IMR-90 (cell line): Measurements from ENCODE around the gene KCNJ1. TPM values are rescaled to one million over a fixed set of nuclear protein-coding genes. Genes with fewer than 3 reads are reported as not detected.

Experiments used
- ATAC-seq: fragments of 200-7000 bp; cut with Tn5 transposase; 2 replicates; pipeline ENCODE4 v1.9.1; 2020; ENCODE audit warnings: low read depth, mild to moderate bottlenecking, moderate library complexity
- BruUV-seq: library from RNA; stranded (reverse); fragments of 400-500 nt; replicated peaks from 2 replicates; lab custom pipeline; 2021; lab: Mats Ljungman, UMichigan
- CTCF ChIA-PET: fragments of 300-600 bp; formaldehyde crosslinking; extraction: SDS; loops from one replicate; lab custom pipeline; 2021; ENCODE audit warnings: antibody characterized with exemption; lab: Yijun Ruan, JAX
- POLR2A ChIA-PET: fragments of 300-600 bp; sonication (Branson Sonifier 250); formaldehyde crosslinking; loops from one replicate; lab custom pipeline; 2022; ENCODE audit warnings: antibody characterized with exemption; ENCODE audit not compliant: unreplicated experiment; lab: Charles Lee
- DNase-seq: peaks from one replicate; pipeline ENCODE4 v3.0.0; 2013
- H2AFZ ChIP-seq: replicated peaks from 2 replicates; pipeline ENCODE3; 2013; ENCODE audit warnings: low read length, mild to moderate bottlenecking; ENCODE audit not compliant: poor library complexity
- H2AK5ac ChIP-seq: 2 replicates; pipeline ENCODE4 v1.6.1; 2013; ENCODE audit warnings: low read depth, low read length, inconsistent platforms
- H2AK9ac ChIP-seq: replicated peaks from 2 replicates; pipeline ENCODE3; 2013; ENCODE audit warnings: mild to moderate bottlenecking, low read depth, low read length, moderate library complexity; ENCODE audit not compliant: poor library complexity
- H2BK120ac ChIP-seq: 2 replicates; pipeline ENCODE4 v1.6.1; 2013; ENCODE audit warnings: low read depth, low read length, inconsistent platforms
- H2BK15ac ChIP-seq: 3 replicates; pipeline ENCODE4 v1.6.1; 2013; ENCODE audit warnings: low read depth, low read length, inconsistent platforms
- H2BK20ac ChIP-seq: 2 replicates; pipeline ENCODE4 v1.6.1; 2013; ENCODE audit warnings: low read depth, mild to moderate bottlenecking, inconsistent platforms, low read length, moderate library complexity
- H2BK5ac ChIP-seq: 2 replicates; pipeline ENCODE4 v1.6.1; 2013; ENCODE audit warnings: mild to moderate bottlenecking, low read depth, low read length, inconsistent platforms; ENCODE audit not compliant: poor library complexity, severe bottlenecking
- H3K14ac ChIP-seq: replicated peaks from 2 replicates; pipeline ENCODE4 v1.6.1; 2013; ENCODE audit warnings: low read depth, low read length, inconsistent platforms
- H3K18ac ChIP-seq: 2 replicates; pipeline ENCODE4 v1.6.1; 2013; ENCODE audit warnings: low read depth, low read length, control low read depth
- H3K23ac ChIP-seq: 2 replicates; pipeline ENCODE4 v1.6.1; 2013; ENCODE audit warnings: low read depth, low read length, inconsistent platforms
- H3K27ac ChIP-seq: 2 replicates; pipeline ENCODE4 v1.5.1; 2013; ENCODE audit warnings: mild to moderate bottlenecking, control low read depth, low read length; ENCODE audit not compliant: insufficient read depth
- H3K27me3 ChIP-seq: 2 replicates; pipeline ENCODE4 v1.6.1; 2013; ENCODE audit warnings: low read length; ENCODE audit not compliant: control insufficient read depth, insufficient read depth
- H3K36me3 ChIP-seq: 2 replicates; pipeline ENCODE4 v1.6.1; 2013; ENCODE audit warnings: low read length, mixed read lengths; ENCODE audit not compliant: control insufficient read depth, insufficient read depth
- H3K4ac ChIP-seq: 2 replicates; pipeline ENCODE4 v1.6.1; 2013; ENCODE audit warnings: low read depth, low read length, inconsistent platforms
- H3K4me1 ChIP-seq: 2 replicates; pipeline ENCODE4 v1.6.1; 2013; ENCODE audit warnings: low read length, mixed read lengths; ENCODE audit not compliant: control insufficient read depth, insufficient read depth
- H3K4me2 ChIP-seq: 2 replicates; pipeline ENCODE4 v1.6.1; 2013; ENCODE audit warnings: low read depth, mild to moderate bottlenecking, control low read depth, low read length, moderate library complexity
- H3K4me3 ChIP-seq: 2 replicates; pipeline ENCODE4 v1.5.1; 2013; ENCODE audit warnings: low read depth, mild to moderate bottlenecking, control low read depth, low read length, moderate library complexity; ENCODE audit not compliant: insufficient read depth
- H3K56ac ChIP-seq: 2 replicates; pipeline ENCODE4 v1.6.1; 2013; ENCODE audit warnings: low read length, inconsistent platforms; ENCODE audit not compliant: insufficient read depth; ENCODE audit errors: extremely low read depth
- H3K79me1 ChIP-seq, 2 experiments: 2 replicates each; pipeline ENCODE4 v1.6.1; 2013; ENCODE audit warnings: low read length in 2 of 2, inconsistent platforms in 1 of 2, low read depth in 1 of 2
- H3K9ac ChIP-seq: 2 replicates; pipeline ENCODE4 v1.6.1; 2013; ENCODE audit warnings: low read depth, low read length, control low read depth
- H3K9me1 ChIP-seq: 2 replicates; pipeline ENCODE4 v1.6.1; 2013; ENCODE audit warnings: low read length, inconsistent platforms; ENCODE audit not compliant: insufficient read depth
- H3K9me3 ChIP-seq: 2 replicates; pipeline ENCODE4 v1.6.1; 2013; ENCODE audit warnings: low read length; ENCODE audit not compliant: control insufficient read depth, insufficient read depth
- H4K20me1 ChIP-seq: 2 replicates; pipeline ENCODE4 v1.6.1; 2013; ENCODE audit warnings: low read length, inconsistent platforms; ENCODE audit not compliant: insufficient read depth
- H4K5ac ChIP-seq: 2 replicates; pipeline ENCODE4 v1.6.1; 2013; ENCODE audit warnings: mild to moderate bottlenecking, low read depth, low read length, control low read depth
- H4K8ac ChIP-seq, 2 experiments: 2 replicates each; pipeline ENCODE4 v1.6.1; 2013; ENCODE audit warnings: low read depth in 2 of 2, low read length in 2 of 2, control low read depth in 1 of 2, inconsistent platforms in 1 of 2
- H4K91ac ChIP-seq: 2 replicates; pipeline ENCODE4 v1.6.1; 2013; ENCODE audit warnings: low read depth, low read length, inconsistent platforms; ENCODE audit not compliant: insufficient read depth
- BHLHE40 ChIP-seq: fragments of 150-350 bp; IDR thresholded peaks from 2 replicates; pipeline ENCODE4 v1.6.1; 2016; ENCODE audit warnings: mild to moderate bottlenecking, low read depth, low read length
- CEBPB ChIP-seq: IDR thresholded peaks from 2 replicates; pipeline ENCODE4 v1.6.1; 2012; ENCODE audit warnings: low read depth, low read length, improper control_type of control experiment
- CHD1 ChIP-seq: IDR thresholded peaks from 2 replicates; pipeline ENCODE4 v1.6.1; 2012; ENCODE audit warnings: low read depth, low read length, improper control_type of control experiment
- CTCF ChIP-seq: conservative IDR thresholded peaks from 2 replicates; pipeline ENCODE4 v1.5.1; 2012; ENCODE audit warnings: mild to moderate bottlenecking, low read depth, low read length, improper control_type of control experiment
- ELK1 ChIP-seq: fragments of 150-350 bp; IDR thresholded peaks from 2 replicates; pipeline ENCODE4 v1.6.1; 2016; ENCODE audit warnings: low read depth, mild to moderate bottlenecking, low read length, moderate library complexity, borderline replicate concordance
- FOS ChIP-seq: fragments of 150-350 bp; IDR thresholded peaks from 2 replicates; pipeline ENCODE4 v1.6.1; 2016; ENCODE audit warnings: low read depth, low read length
- MAFK ChIP-seq: IDR thresholded peaks from 2 replicates; pipeline ENCODE4 v1.6.1; 2012; ENCODE audit warnings: low read depth, low read length, improper control_type of control experiment
- MAZ ChIP-seq: IDR thresholded peaks from 2 replicates; pipeline ENCODE4 v1.6.1; 2012; ENCODE audit warnings: low read depth, mild to moderate bottlenecking, low read length, improper control_type of control experiment, moderate library complexity, borderline replicate concordance
- MXI1 ChIP-seq: IDR thresholded peaks from 2 replicates; pipeline ENCODE4 v1.6.1; 2012; ENCODE audit warnings: low read depth, mild to moderate bottlenecking, low read length, moderate library complexity, borderline replicate concordance
- NFE2L2 ChIP-seq: fragments of 150-350 bp; IDR thresholded peaks from 2 replicates; pipeline ENCODE4 v1.6.1; 2016; ENCODE audit warnings: low read depth, mild to moderate bottlenecking, low read length
- POLR2A ChIP-seq: IDR thresholded peaks from 2 replicates; pipeline ENCODE4 v1.6.1; 2012; ENCODE audit warnings: mild to moderate bottlenecking, low read depth, low read length
- RAD21 ChIP-seq: IDR thresholded peaks from 2 replicates; pipeline ENCODE4 v1.6.1; 2012; ENCODE audit warnings: low read length, improper control_type of control experiment
- RCOR1 ChIP-seq: IDR thresholded peaks from 2 replicates; pipeline ENCODE4 v1.6.1; 2012; ENCODE audit warnings: mild to moderate bottlenecking, low read length, improper control_type of control experiment; ENCODE audit not compliant: insufficient replicate concordance
- RFX5 ChIP-seq: IDR thresholded peaks from 2 replicates; pipeline ENCODE4 v1.8.0; 2012; ENCODE audit warnings: low read depth, mild to moderate bottlenecking, low read length, moderate library complexity
- SMC3 ChIP-seq: fragments of 150-350 bp; IDR thresholded peaks from 2 replicates; pipeline ENCODE4 v1.6.1; 2016; ENCODE audit warnings: low read depth, mild to moderate bottlenecking, antibody characterized with exemption, low read length, moderate library complexity
- USF2 ChIP-seq: fragments of 150-350 bp; IDR thresholded peaks from 2 replicates; pipeline ENCODE4 v1.6.1; 2017; ENCODE audit warnings: mild to moderate bottlenecking, antibody characterized with exemption, low read length, low read depth
- WGBS, 2 experiments: methylation state at CpG; one replicate each; pipeline versions ENCODE4 v1.1.5 to v1.1.7; 2013; ENCODE audit warnings: missing lambda C conversion rate in 2 of 2; ENCODE audit not compliant: insufficient read length in 1 of 2; ENCODE audit errors: extremely low coverage in 2 of 2; 5-methylcytosine and 5-hydroxymethylcytosine counted together
- dilution Hi-C: fragments of 300-500 bp; cut with HindIII; formaldehyde crosslinking; loops from one replicate; pipeline ENCODE4 v1.14.3; 2018; ENCODE audit warnings: low sequenced_read_pairs; ENCODE audit not compliant: unreplicated experiment
- in situ Hi-C: fragments of 300-500 bp; cut with MboI; formaldehyde crosslinking; loops from 3 replicates; pipeline ENCODE4 v1.14.3; 2019; ENCODE audit warnings: low sequenced_read_pairs, inconsistent platforms, mixed read lengths
- intact Hi-C: fragments of 100-400 bp; cut with micrococcal nuclease; formaldehyde crosslinking; loops from 2 replicates; pipeline ENCODE4 v1.10.0; 2022
- polyA plus RNA-seq, 3 experiments: library from polyadenylated mRNA; depleted of rRNA; stranded (reverse); fragments of >200 nt; gene quantifications; 2 replicates each; pipeline ENCODE4 v1.2.3, GENCODE V29; 2012; ENCODE audit warnings: low replicate concordance in 1 of 3
- total RNA-seq: library from RNA; depleted of rRNA; stranded (reverse); fragments of >200 nt; gene quantifications from 2 replicates; pipeline ENCODE4 v1.2.3, GENCODE V29; 2012

KCNJ1 gene
- total and polyA plus RNA-seq, 2 of the 4 experiments (the other 2 are of a cell fraction): not detected

GRCh38 chr11:128868841-128869671 is 2.0 kb upstream of the KCNJ1 start:
- Histone ChIP-seq H3K9me3 (no peaks in the 10 kb centered on the region), H3K9me1 (no peaks in the 10 kb centered on the region), H3K27me3 (peaks cover 28% of the 10 kb centered on the region), H4K91ac (no peak overlapping the region), H3K23ac (no peak overlapping the region), H2BK120ac (no peak overlapping the region), H2AK5ac (no peak overlapping the region), H2AK9ac (no peak overlapping the region), H3K18ac (no peak overlapping the region), H3K36me3 (no peaks in the 10 kb centered on the region), H3K79me1 (no peaks in the 10 kb centered on the region), H2BK5ac (no peak overlapping the region), H3K4me1 (no peaks in the 10 kb centered on the region), H2BK20ac (no peak overlapping the region), H4K8ac (no peak overlapping the region), H3K14ac (no peak overlapping the region), H3K4ac (no peak overlapping the region), H3K4me3 (no peak overlapping the region), H3K9ac (no peak overlapping the region), H4K20me1 (no peaks in the 10 kb centered on the region), H2AFZ (no peak overlapping the region), H4K5ac (no peak overlapping the region), H2BK15ac (no peak overlapping the region), H3K27ac (no peak overlapping the region), H3K56ac (no peak overlapping the region), H3K4me2 (no peak overlapping the region)
- intact Hi-C loops (no loop called here), in situ Hi-C loops (no loop called here), dilution Hi-C loops (no loop called here)
- ChIA-PET CTCF (no interaction called here), POLR2A (no interaction called here)
- WGBS, 2 experiments: no CpG with 5 or more reads among the region's 10 CpGs
- no peak for DNase-seq
- ATAC-seq: no peak
- no TSS peak for BruUV-seq
- TF ChIP-seq CTCF: no peak
- no peak for TF ChIP-seq ELK1
- TF ChIP-seq POLR2A: no peak
- no peak for TF ChIP-seq RCOR1
- no peak for TF ChIP-seq MXI1
- no peak for TF ChIP-seq BHLHE40
- TF ChIP-seq CHD1: no peak
- no peak for TF ChIP-seq CEBPB
- TF ChIP-seq MAFK: no peak
- no peak for TF ChIP-seq RAD21
- TF ChIP-seq MAZ: no peak
- no peak for TF ChIP-seq FOS
- TF ChIP-seq RFX5: no peak
- no peak for TF ChIP-seq SMC3
- TF ChIP-seq USF2: no peak
- no peak for TF ChIP-seq NFE2L2
